HG02973 (cell line): ENCODE data around the gene TP53RK.

ENCODE experiments used
- ATAC-seq: cut with Tn5 transposase; IDR thresholded peaks from one replicate; pipeline ENCODE4 v1.9.1; 2021; ENCODE audit warnings: moderate library complexity; ENCODE audit not compliant: unreplicated experiment

The TP53RK gene

DNA sequence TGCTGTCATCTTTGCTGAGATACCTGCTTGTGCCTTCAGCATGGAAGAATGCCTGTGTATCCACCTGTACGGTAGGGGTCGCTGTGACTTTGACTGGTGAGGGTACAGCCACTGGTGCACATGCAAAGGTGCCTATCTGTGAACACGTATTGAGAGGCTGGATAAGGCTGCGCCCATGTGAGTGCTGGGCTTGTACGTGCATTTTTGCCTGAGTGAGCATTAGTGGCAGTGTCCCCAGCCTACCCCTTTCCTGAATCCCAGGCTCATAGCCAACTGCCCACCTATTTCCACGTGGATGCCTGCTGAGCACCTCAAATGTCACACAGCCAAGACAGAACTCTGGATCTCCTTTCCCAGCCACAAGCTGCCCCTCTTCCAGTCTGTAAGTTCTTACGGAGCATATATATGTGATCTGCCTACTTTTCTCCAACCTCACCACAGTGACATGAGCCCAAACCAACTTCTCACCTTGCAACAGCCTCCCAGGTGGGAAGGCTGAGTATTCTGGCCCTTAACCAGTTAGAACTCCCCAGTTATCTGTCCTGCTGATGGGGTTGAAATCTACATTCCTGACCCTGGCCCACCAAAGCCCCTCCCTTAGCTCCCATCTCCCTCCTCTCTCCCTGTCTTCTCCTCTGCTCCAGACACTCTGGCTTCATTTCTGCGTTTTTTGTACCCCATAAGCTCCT lies 19.1 kb upstream of the TP53RK start:
- no peak for ATAC-seq

DNA sequence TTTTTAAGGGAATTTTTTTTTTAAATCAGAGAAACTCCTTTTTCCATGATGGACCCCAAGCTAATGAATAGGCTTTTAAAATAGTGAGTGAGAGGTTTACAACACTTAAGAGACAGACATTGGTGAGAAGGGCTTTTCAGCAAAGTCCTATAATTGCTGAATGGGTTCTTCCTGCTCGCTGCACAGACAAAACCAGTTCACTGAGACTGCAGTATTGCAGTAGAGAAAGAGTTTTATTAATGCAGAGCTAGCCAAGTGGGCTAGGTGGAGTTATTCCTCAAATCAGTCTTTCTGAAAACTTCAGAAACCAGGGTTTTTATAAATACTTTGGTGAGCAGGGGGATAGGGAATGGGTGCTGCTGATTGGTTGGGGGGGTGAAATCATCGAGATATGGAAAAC lies 17.0 kb upstream of the TP53RK start:
- ATAC-seq = no peak

DNA sequence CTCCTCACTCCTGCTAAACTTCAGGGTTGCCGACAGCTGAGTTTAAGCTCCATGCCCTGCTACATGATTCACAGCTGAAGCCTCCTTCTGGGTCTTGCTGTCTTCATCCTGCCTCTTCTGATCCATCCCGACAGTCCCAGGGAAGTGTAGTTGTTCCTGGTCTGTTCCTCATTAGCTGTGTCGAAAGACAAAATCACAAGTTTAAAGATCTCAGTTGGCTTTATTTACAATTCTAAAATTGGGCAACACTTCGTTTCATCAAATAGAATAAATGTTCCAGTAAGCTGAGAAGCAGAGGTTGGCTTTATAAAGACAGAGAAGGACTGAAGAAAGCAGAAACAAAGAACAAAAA lies 16.1 kb upstream of the TP53RK start:
- ATAC-seq = no peak

DNA sequence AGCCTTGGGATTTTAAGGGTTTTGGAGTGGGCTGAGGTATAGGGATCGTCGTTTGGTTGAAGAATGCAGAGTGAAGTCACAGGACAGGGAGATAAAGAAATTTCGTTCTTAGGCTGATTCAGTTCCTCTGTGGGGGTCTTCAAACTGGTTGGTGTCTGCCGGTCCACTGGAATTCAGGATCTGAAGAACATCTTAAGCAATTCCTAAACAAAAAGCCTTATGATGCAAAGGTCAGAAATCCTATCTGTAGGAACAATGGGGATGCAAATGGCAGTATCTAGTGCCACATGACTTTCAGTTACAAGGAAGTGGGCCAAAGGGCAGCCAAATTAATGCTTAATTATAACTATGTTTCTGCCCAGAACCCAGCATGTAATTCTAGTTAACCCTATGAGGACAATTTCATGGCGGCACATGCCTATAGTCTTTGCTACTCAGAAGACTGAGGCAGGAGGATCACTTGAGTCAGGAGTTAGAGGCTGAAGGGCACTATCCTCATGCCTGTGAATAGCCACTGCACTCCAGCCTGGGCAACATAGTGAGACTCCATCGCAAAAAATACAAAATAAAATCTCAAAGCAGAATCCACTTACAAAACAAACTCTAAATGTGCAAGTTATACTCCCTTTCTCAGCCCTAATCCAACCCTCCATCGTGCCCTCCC lies 15.6 kb upstream of the TP53RK start:
- ATAC-seq = no peak

DNA sequence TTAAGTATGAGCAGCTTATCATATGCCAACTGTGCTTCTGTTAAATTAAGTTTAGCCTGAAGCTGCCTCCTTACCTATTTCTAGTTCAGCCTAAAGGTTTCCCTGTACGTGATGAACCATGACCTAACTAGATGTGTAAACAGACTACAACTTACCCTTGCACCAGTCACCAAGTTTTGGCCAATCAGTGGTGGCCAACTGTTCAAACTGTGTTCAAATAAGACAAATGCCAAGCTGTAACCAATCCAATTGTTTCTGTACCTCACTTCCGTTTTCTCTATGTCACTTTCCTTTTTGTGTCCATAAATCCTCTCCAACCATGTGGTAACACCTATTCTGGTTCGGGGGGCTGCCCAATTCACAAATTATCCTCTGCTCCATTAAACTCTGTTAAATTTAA lies 14.2 kb upstream of the TP53RK start:
- ATAC-seq = no peak

DNA sequence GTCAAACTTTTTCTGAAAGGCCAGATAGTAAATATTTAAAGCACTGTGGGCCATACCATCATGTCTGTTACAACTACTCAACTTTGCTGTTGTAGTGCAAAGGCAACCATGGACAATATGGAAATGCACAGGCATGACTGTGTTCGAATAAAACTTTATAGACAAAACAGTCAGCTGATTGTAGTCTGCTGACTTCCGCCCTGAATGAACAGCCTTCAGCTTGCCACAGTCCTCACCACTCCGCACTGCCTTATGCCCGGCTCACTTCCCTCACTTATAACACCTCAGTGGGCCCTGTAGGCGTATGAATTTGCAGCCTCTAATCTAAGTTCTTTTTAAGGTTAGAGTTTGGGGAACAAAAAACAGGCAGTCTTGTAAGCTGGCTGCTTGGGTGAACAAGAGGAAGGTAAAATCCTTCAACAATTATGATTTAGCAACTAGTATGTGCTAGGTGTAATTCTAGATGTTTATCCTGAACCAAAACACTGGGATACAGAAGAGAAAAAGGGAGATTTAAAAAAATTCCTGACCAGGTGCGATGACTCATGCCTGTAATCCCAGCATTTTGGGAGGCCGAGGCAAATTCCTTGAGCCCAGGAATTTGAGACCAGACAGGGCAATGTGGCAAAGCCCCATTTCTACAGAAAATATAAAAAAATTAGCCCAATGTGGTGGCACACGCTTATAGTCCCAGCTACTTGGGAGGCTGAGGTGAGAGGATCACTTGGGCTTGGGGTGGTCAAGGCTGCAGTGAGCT lies 13.4 kb upstream of the TP53RK start:
- no peak for ATAC-seq

DNA sequence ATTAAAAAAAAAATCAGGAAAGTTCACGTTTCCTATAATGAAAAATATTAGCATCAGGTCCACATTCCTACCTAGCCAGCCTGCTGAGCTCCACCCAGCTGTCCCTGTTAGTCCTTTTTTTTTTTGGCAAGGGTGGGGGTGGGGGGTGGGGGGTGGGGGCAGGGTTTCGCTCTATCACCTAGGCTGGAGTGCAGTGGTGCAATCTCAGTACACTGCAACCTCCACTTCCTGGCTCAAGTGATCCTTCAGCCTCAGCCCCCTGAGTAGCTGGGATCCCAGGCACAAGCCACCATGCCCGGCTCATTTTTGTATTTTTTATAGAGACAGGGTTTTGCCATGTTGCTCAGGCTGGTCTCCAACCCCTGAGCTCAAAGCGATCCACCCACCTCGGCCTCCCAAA lies 12.7 kb upstream of the TP53RK start:
- ATAC-seq = no peak

DNA sequence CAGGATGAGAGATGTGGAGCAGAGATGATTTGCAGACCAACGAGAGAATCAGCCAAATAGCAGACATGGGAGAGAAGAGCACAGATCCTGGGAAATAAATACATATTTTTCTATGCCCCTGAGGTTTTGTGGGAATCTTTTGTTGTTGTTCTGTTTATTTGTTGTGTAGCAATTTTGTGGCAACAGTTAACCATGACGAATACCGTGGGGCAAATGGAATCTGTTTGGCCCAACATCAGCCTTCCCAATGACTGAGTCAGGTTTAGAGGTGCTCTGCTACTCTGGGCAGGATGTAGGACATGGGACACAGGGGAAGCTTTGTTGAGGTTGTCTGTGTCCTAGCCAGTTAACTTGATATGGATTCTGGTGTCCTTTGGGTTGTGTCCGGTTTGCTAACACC lies 12.3 kb upstream of the TP53RK start:
- ATAC-seq = no peak

DNA sequence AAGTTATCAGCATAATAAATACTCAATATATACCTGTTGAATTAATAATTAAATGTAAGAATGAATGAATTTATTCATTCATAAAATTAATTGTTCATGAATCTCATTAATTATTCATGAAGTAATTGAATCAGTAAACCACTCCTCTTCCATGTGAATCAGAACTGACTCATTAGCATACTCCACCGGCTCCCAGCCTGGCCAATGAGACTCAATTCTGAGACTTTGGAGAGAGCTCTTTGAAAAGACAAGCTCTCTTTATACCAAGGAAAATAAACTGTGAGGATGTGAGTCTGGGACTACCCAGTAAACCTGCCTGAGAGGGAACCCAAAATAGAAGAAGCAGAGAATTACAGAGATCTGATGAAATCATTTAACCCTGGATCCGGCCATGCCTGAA lies 11.8 kb upstream of the TP53RK start:
- no peak for ATAC-seq

DNA sequence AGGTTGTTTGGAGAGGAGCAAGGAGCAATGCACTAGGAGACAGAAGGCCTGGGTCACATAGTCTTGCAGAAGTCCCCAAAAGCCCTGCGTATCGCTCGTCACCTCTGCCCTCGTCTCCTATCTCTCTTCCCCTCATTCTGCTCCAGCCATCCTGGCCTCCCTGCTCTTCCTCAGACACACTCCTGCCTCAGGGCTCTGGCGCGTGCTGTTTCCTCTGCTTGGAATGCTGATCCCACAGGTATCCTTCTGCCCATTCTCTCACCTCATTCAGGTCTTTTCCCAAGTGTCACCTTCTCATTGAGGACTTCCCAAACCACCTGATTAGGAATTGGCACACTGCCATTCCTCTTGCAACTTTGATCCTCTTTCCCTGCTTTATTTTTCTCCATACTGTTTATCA lies 11.2 kb upstream of the TP53RK start:
- no peak for ATAC-seq

DNA sequence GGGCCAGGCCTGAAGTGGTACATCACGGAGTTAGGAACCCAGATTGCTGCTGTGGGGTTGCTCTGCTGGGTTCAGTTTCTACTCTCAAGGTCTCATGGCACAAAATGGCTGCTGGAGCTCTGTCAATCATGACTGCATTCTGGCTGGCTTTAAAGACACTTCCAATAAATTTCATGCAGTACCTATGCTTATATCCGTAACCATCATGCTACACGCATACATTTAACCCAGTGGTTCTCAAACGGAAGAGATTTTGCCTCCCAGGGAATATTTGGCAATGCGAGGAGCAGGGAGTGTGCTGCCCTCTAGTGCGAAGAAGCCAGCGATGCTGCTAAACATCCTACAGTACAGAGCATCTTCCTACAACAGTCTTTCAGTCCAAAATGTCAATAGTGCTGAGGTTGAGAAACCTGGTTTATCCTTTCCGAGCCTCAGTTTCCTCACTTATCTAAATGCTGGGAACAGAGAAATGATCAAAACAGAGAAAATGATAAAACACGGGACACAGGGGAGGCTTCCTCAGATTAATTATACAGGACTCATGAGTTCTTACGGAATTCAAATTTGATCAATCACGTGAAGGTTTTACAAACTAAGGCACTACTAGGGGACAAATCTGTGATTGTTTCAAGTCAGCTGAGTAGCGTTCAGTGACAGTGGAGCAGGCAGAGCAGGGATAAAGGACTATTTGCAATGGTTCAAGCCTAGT lies 10.6 kb upstream of the TP53RK start:
- no peak for ATAC-seq

DNA sequence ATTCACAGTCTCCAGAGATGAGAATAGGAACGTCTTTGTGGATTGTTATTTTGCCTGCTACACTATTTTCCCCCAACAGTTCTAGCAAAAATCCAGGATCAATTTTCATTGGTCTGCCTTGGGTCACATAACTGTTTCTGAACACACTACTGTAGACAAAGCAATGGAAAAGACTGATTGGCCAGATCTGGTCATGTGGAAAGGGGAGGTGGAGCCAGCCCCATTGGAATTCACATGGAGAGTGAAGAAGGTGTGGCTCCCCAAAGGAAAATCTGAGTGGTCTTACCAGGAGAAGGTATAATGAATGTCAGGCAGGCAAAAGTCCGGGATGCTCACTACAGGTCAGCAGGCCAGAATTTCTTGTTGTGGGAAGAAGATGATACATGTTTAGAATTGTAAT lies 9.5 kb upstream of the TP53RK start:
- no peak for ATAC-seq

DNA sequence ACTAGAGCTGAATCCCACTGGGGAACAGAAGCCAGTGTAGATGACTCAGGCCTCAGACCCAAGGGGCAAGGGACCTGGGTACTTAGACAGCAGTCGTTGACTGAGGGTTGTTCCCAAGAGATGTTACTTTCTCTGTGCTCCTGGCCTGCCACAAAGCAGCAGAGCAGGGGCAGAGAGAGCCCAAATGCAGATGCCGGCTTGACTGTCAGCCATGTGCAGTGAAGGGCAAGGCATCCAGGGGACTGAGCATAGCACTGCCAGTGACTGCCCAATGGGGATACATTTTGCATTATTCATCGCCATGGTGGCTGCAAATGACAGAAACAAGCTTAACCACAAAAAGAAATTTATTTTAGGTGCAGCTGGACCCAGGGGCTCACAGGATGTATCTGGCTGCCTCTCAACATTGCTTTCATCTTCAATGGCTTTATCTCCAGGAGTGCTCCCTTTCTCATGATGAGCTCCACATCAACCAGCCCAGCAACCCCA lies 7.6 kb upstream of the TP53RK start:
- ATAC-seq = no peak

DNA sequence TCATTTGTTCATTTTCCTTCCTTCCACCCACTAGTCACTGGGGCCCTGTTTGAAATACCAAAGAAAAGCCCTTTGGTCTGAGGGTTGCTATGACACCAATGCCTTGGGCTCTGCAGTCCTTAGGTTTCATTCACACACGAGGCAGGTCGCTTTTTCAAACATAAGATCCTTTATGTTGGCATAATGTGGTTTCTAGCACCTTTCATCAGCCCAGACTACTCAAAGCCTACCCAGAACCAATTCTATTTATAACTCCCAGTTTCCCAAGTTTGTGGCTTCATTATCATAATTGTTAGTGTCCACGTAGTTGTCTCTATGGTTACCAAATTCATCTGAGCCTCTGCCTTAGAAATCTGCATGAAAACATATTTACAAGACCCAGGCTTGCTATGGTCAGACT lies 6.6 kb upstream of the TP53RK start:
- ATAC-seq = no peak

DNA sequence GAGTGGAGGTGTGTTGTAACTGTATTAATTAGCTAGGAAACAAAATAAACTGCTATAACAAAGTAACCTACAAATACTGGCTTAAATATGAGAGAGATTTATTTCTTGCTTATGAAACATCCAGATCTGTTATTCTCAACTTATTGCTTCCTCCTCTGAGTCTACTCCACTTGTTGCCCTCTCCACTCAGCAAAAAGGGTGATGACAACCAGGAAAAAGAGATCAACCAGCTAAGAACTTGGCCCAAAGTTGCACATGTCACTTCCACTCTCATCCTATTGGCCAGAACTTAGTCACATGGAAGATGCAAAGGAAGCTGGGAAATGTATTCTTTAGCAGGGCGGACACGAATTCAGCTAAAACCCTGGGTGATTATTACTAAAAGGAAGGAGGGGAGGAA lies 5.2 kb upstream of the TP53RK start:
- no peak for ATAC-seq

DNA sequence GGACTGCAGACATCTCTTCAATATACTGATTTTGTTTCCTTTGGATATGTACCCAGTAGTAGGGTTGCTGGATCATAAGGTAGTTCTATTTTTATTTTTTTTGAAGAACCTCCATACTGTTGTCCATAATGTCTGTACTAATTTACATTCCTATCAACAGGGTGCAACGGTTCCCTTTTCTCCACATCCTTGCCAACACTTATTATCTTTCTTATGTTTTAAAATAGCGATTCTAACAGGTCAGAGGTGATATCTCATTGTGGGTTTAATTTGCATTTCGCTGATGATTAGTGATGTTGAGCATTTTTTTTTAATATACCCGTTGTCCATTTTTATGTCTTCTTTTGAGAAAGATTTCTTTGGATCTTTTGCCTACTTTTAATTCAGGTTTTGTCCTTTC lies 2.0 kb upstream of the TP53RK start:
- no peak for ATAC-seq

DNA sequence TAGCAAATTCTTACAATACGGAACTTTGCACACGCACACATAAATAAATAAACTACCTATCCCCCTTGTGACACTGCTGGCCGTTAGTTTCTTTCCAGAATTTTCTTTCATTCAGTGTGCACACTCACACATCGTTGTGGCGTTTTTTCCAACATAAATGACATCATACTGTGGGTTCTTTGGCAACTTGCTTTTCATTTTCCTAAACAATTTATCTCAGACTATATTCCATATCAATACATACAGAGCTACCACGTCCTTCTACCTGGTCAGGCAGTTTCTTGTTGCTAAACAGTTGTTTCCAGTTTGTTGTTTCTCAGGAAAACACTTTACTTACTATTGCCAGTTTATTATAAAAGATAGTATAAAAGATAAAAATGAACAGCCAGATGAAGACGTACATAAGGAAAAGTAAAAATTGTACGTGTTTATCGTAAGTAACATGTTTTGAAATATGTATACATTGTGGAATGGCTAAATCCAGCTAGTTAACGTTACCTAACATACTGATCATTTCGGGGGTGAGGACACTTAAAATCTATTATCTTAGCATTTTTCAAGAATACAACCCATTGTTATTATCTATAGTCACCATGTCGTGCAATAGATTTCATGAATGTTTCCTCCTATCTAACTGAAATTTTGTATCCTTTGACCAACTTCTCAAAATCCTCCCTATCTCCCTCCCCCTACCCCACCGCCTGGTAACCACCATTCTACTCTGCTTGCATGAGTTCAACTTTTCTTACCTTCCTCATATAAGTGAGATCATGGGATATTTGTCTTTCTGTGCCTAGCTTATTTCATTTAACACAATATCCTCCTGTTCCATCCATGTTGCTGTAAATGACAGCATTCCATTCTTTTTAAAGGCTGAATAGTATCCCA lies 1.2 kb upstream of the TP53RK start:
- ATAC-seq = no peak

DNA sequence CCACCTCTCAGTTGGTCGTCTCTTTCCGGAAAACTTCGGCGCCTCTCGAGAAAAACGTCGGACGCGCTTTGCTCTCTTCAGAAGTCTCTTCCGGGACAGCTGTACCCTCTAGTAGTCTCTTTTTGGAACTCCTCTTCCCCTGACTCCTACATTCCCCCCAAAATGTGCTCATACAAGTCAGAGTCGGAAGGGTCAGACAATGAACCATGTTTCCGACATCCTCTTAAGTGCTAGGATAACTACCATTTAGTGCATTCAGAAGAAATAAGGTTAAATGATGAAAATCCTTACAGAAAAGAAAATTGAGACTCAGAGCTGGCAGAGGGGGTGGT lies 476 bp upstream of the TP53RK start:
- ATAC-seq = no peak

DNA sequence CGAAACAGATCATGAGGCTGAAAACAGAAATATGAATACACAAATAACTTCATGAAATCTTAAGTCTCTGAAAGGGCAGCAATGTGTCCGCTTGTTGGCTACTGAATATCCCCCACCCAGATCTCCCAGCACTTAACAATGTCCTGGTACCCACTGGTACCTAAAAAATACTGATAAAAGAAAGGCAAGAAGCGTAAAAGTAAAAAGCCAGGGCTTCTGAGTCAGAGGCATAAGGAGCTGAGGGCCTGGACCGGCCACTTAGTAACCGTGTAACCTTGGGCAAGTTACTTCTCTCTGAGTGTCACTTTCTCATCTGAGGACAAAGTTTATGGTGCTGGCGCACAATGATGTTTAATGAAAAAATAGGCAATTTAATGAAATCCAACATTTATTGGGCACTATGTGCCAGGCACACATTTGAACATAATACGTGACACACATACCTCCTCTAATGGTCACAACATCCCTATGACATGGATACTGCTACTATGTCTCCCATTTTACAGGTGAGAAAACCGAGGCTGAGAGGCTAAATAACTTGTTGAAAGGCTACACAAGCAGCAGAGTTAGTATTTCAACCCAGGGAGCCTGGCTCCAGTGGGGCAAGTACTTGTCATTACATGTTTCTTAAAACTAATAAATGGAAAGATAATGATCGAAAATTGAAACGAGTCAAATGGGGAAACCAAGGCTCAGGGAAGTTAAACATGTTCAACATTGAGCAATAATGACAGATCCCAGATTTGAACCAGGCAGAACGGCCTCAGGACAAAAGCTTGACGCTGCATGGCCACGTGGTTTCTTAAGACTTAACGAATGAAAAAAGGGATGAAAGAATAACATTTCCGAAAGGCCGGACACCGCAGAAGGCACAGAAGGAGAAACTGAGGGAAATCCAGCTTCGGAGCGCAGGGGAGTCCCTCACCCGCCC lies 828 bp downstream of the TP53RK start:
- no peak for ATAC-seq
